GM04503 (cell line): ENCODE measurements around the gene RUSC2.
"Not testable (repeated sequence)": the region's sequence is repeated elsewhere in the genome, so short reads cannot be mapped to it uniquely, and the experiment has no call there.

Source experiments
- DNase-seq: peaks from one replicate; pipeline ENCODE4 v3.0.0-alpha.2; 2012; ENCODE audit warnings: low read depth

RUSC2 gene

GRCh38 chr9:35489313-35490154 lies at the start of gene RUSC2:
RUSC2 (plus strand) TSS chr9:35490111; CDS start chr9:35546522, 56,411 bp downstream.
- DNase-seq: peak; percentile 72

- no peak for DNase-seq
These were observed 43.9 kb upstream of the RUSC2 start for GRCh38 chr9:35446012-35446411.

- no peak for DNase-seq
These were observed 41.4 kb upstream of the RUSC2 start for GRCh38 chr9:35448496-35448895.

GRCh38 chr9:35452481-35452880 lies 37.4 kb upstream of the RUSC2 start:
- DNase-seq: no peak

GRCh38 chr9:35453786-35454185 lies 36.1 kb upstream of the RUSC2 start:
- DNase-seq: no peak

GRCh38 chr9:35464141-35465025 lies 25.5 kb upstream of the RUSC2 start:
- DNase-seq: no peak

- DNase-seq: no peak
These were observed 19.6 kb upstream of the RUSC2 start for GRCh38 chr9:35470340-35470739.

- peak; percentile 77 for DNase-seq
These were observed 19.0 kb upstream of the RUSC2 start for GRCh38 chr9:35470894-35471293.

- no peak for DNase-seq
These were observed 13.3 kb upstream of the RUSC2 start for GRCh38 chr9:35476596-35476995.

GRCh38 chr9:35477211-35477855 lies 12.6 kb upstream of the RUSC2 start:
- DNase-seq: peak; percentile 71

- no peak for DNase-seq
These were observed 11.0 kb upstream of the RUSC2 start for GRCh38 chr9:35478871-35479270.

GRCh38 chr9:35481347-35481975 lies 8.4 kb upstream of the RUSC2 start:
- no peak for DNase-seq

- DNase-seq: no peak
These were observed 7.8 kb upstream of the RUSC2 start for GRCh38 chr9:35482071-35482470.

- DNase-seq: no peak
These were observed 5.5 kb upstream of the RUSC2 start for GRCh38 chr9:35484406-35484805.

- DNase-seq: no peak
These were observed 2.8 kb upstream of the RUSC2 start for GRCh38 chr9:35487081-35487480.

GRCh38 chr9:35488021-35488420 lies 1.9 kb upstream of the RUSC2 start:
- DNase-seq: peak; percentile 37

GRCh38 chr9:35488566-35489312 lies 1.2 kb upstream of the RUSC2 start:
- DNase-seq: no peak

- DNase-seq: no peak
These were observed 421 bp downstream of the RUSC2 start for GRCh38 chr9:35490155-35490909.

- DNase-seq: no peak
These were observed 1.1 kb downstream of the RUSC2 start for GRCh38 chr9:35490910-35491465.

- not testable (repeated sequence) for DNase-seq
These were observed 3.2 kb downstream of the RUSC2 start for GRCh38 chr9:35493119-35493518.
